ENCODE results near the gene ANKRD12.

- TF ChIP-seq CTCF (conservative IDR thresholded peaks at IDR 0.05; ENCODE audit: low read depth in 2 of 2): 0 out of 4 replicates have a peak, but pooled peaks of 1 of the 2 experiments have one; percentile 23
- TF ChIP-seq POLR2AphosphoS5 (IDR thresholded peaks at IDR 0.05; ENCODE audit: low read depth): no peak
- no peak for TF ChIP-seq EZH2 (IDR thresholded peaks at IDR 0.05; ENCODE audit: low read depth, unreplicated experiment)
- TF ChIP-seq CREB1 (CRISPR knock-in tag; IDR thresholded peaks at IDR 0.05; ENCODE audit: low read depth): no peak
- TF ChIP-seq JUNB (IDR thresholded peaks at IDR 0.05; ENCODE audit: unreplicated experiment): no peak
- TF ChIP-seq ZNF114 (CRISPR knock-in tag; IDR thresholded peaks at IDR 0.05): no peak
Observed at GRCh38 chr18:9204659-9205058, 68.1 kb downstream of the ANKRD12 start.
